ENCODE results near the gene ALOX15B. TPM values are rescaled to one million over a fixed set of nuclear protein-coding genes. Genes with fewer than 3 reads are reported as not detected.

Gene ALOX15B
- total and polyA plus RNA-seq, 11 donors: 0.07 to 2.2 (median 0.23) TPM; not detected in 4

DNA sequence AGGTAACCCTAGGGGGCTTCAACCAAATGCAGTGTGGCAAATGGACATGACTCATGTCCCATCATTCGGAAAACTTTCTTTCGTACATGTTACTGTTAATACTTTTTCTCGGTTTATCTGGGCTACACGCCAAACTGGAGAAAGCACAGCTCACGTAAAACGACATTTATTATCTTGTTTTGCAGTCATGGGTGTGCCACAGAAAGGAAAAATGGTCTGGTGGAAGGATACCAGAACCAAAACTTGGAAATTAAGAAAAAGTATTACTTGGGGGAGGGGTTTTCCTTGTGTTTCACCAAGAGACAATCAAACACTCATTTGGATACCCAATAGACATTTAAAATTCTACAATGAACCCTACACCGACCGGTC lies 23.6 kb downstream of the ALOX15B start:
- ATAC-seq (no peak), DNase-seq (no peak)
- intact Hi-C loops (cut with DNase I): loop anchor here in 4 of 10 donors (5.0 to 10.0 kb wide), 4 partner anchors 45 to 240 kb away; partner anchors contain the start of gene SLC25A35 (in 1 of the 4)
- peak overlapping the region in 5 of 12 donors; percentile 0 to 32 (median 6) for H3K4me3 ChIP-seq
- no peak for TF ChIP-seq POLR2A (IDR thresholded peaks at IDR 0.05)
- TF ChIP-seq, protein P1, sequence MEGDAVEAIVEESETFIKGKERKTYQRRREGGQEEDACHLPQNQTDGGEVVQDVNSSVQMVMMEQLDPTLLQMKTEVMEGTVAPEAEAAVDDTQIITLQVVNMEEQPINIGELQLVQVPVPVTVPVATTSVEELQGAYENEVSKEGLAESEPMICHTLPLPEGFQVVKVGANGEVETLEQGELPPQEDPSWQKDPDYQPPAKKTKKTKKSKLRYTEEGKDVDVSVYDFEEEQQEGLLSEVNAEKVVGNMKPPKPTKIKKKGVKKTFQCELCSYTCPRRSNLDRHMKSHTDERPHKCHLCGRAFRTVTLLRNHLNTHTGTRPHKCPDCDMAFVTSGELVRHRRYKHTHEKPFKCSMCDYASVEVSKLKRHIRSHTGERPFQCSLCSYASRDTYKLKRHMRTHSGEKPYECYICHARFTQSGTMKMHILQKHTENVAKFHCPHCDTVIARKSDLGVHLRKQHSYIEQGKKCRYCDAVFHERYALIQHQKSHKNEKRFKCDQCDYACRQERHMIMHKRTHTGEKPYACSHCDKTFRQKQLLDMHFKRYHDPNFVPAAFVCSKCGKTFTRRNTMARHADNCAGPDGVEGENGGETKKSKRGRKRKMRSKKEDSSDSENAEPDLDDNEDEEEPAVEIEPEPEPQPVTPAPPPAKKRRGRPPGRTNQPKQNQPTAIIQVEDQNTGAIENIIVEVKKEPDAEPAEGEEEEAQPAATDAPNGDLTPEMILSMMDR (IDR thresholded peaks at IDR 0.05): no peak
- 8 to 13% (median 9%) methylated on average over 8 of the region's 8 CpGs for WGBS, 4 donors
- no peaks in the 10 kb centered on the region for H3K9me3 ChIP-seq
- H3K36me3 ChIP-seq: no peaks in the 10 kb centered on the region
- no peak overlapping the region for H3K27ac ChIP-seq
- peaks cover 0 to 15% (median under 1%) of the 10 kb centered on the region in 12 donors for H3K4me1 ChIP-seq
- H3K27me3 ChIP-seq: peaks cover 19 to 71% (median 54%) of the 10 kb centered on the region in 9 donors

DNA sequence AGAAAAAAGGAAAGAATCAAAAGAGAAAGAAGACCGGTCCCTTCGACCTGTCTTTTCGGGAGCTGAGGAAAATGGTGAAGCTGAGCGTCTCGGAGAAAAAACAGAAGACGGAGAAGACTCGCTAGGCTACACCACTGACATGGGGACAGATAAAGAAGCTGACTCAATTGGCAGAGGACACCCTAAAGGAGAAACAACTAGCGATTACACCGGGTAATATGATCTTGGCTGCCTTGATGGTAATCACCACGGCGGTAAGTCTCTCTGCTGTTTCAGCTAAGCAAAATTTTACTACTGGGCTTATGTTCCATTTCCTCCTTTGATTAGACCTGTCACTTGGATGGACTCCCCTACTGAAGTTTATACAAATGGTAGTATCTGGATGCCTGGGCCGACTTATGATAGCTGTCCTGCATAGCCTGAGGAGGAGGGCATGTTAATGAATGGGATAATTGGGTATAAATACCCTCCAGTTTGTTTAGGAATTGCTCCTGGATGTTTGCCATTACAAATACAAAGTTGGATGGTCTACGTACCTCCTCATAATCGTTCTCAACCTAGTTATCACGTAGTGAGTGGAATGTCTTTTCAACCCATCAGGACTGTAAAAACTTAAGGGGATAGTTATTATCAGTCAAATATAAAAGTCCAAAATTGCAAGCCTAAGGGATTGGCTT lies 24.1 kb downstream of the ALOX15B start:
- intact Hi-C loops (cut with DNase I): loop anchor here in 4 of 10 donors (5.0 to 10.0 kb wide), 4 partner anchors 44 to 239 kb away; partner anchors contain the start of gene SLC25A35 (in 1 of the 4)
- WGBS, 4 donors: 7 to 10% (median 8%) methylated on average over 15 of the region's 15 CpGs
- peaks cover 0 to 12% (median 0%) of the 10 kb centered on the region in 12 donors for H3K4me1 ChIP-seq
- ATAC-seq: no peak
- no peak for TF ChIP-seq POLR2A (IDR thresholded peaks at IDR 0.05)
- TF ChIP-seq, protein P1 (IDR thresholded peaks at IDR 0.05): no peak
- no peaks in the 10 kb centered on the region for H3K9me3 ChIP-seq
- peaks cover 19 to 70% (median 54%) of the 10 kb centered on the region in 9 donors for H3K27me3 ChIP-seq
- H3K4me3 ChIP-seq: peak overlapping the region in 5 of 12 donors; percentile 0 to 32 (median 6)
- H3K36me3 ChIP-seq: no peaks in the 10 kb centered on the region
- no peak for DNase-seq
- H3K27ac ChIP-seq: no peak overlapping the region

DNA sequence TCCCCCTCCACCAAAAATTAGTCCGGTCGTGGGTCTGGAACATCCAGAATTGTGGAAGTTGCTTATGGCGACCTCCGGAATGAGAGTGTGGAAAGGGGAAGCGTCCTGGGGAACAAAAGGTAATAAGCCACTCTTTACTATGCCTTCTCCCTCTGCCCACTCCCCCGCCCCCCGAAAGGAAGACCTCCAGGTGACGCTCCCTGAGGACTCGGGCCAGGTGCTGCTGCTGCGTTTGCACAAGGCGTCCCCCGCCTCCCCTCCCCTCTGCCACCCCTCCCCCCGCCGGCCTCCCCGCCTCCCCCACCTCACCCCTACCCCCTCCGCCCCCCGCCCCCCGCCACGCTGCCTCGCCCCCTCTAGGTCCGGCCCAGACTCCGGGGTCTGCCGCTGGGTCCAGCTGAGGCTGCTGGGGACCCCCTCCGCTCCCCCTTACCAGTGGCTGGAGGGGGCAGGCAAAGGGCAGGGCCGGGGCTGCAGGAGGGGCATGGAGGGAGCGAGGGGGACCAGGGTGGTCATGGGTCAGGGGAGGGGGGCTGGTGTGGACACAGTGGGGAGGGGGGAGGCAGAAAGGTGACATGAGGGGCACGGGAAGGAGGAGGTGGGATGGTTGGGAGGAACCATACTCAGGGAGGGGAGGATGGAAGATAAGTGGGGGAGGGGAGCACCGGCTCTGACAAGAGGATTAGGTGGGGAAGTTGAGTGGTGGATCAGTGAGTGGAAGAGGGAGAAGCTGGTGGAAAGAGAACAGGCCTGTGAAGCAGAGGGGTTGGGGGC lies 25.1 kb downstream of the ALOX15B start:
- no peaks in the 10 kb centered on the region for H3K36me3 ChIP-seq
- intact Hi-C loops (cut with DNase I): loop anchor here in 4 of 10 donors (5.0 to 10.0 kb wide), 4 partner anchors 43 to 238 kb away; partner anchors contain the start of gene SLC25A35 (in 1 of the 4)
- peaks cover 0 to 11% (median 0%) of the 10 kb centered on the region in 12 donors for H3K4me1 ChIP-seq
- WGBS, 4 donors: 7 to 12% (median 9%) methylated on average over 14 to 27 of the region's 28 CpGs
- no peaks in the 10 kb centered on the region for H3K9me3 ChIP-seq
- DNase-seq (no peak), ATAC-seq (no peak)
- TF ChIP-seq, protein P1 (IDR thresholded peaks at IDR 0.05): no peak
- TF ChIP-seq POLR2A (IDR thresholded peaks at IDR 0.05): no peak
- no peak overlapping the region for H3K4me3 ChIP-seq
- peaks cover 19 to 60% (median 46%) of the 10 kb centered on the region in 9 donors for H3K27me3 ChIP-seq
- no peak overlapping the region for H3K27ac ChIP-seq

DNA sequence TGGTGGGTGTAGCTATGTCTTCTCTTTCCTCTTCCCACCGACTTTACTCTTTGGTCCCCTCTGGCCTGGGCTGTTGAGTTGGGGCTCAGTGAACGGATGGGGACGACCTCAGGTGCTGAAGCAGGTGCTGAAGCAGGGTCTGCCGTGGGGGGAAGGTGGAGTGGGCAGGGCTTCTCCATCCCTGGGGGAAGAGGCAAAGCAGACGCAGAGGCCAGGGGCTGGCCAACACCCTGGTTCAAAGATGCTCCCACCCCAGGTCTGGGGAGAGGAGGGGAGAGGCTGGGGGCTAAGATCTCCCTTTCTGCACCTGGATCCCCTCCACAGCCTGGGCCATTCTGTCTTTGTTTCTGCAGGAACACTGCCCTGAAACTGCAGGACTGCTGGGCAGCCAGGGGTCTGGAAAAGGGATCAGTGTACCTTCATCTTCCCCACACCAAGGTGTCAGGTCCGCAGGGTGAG lies 25.7 kb downstream of the ALOX15B start:
- H3K36me3 ChIP-seq: no peaks in the 10 kb centered on the region
- peaks cover 19 to 55% (median 42%) of the 10 kb centered on the region in 9 donors for H3K27me3 ChIP-seq
- no peak for ATAC-seq
- DNase-seq: no peak
- TF ChIP-seq, protein P1 (IDR thresholded peaks at IDR 0.05): no peak
- no peak for TF ChIP-seq POLR2A (IDR thresholded peaks at IDR 0.05)
- no peak overlapping the region for H3K27ac ChIP-seq
- no peak overlapping the region for H3K4me3 ChIP-seq
- intact Hi-C loops (cut with DNase I): loop anchor here in 4 of 10 donors (5.0 to 10.0 kb wide), 4 partner anchors 43 to 238 kb away; partner anchors contain the start of gene SLC25A35 (in 1 of the 4)
- WGBS, 4 donors: 44 to 49% (median 46%) methylated on average over 6 of the region's 6 CpGs
- H3K4me1 ChIP-seq: peaks cover 0 to 18% (median 0%) of the 10 kb centered on the region in 12 donors
- no peaks in the 10 kb centered on the region for H3K9me3 ChIP-seq
